ENCODE measurements around the gene CD209. TPM values are rescaled to one million over a fixed set of nuclear protein-coding genes. Genes with fewer than 3 reads are reported as not detected.

The CD209 gene
- total RNA-seq, 1 donor from 2014 or later: not detected

- H3K4me1 Mint-ChIP-seq (ENCODE audit: low read depth): no peaks in the 10 kb centered on the region
- no peak for DNase-seq (ENCODE audit: low spot score)
- H3K36me3 Mint-ChIP-seq (ENCODE audit: low read depth): no peaks in the 10 kb centered on the region
- no peak overlapping the region for H3K27ac Mint-ChIP-seq
- H3K4me3 Mint-ChIP-seq: no peak overlapping the region
- H3K9me3 Mint-ChIP-seq: no peaks in the 10 kb centered on the region
- intact Hi-C loops (cut with micrococcal nuclease): no loop called here
- peaks cover 8% of the 10 kb centered on the region for H3K27me3 Mint-ChIP-seq (ENCODE audit: insufficient read depth)
Measured at GRCh38 chr19:7742575-7742974, 4.8 kb downstream of the CD209 start.

- no peaks in the 10 kb centered on the region for H3K4me1 Mint-ChIP-seq (ENCODE audit: low read depth)
- no peaks in the 10 kb centered on the region for H3K9me3 Mint-ChIP-seq
- intact Hi-C loops (cut with micrococcal nuclease): no loop called here
- DNase-seq (ENCODE audit: low spot score): no peak
- H3K36me3 Mint-ChIP-seq (ENCODE audit: low read depth): no peaks in the 10 kb centered on the region
- no peak overlapping the region for H3K4me3 Mint-ChIP-seq
- no peak overlapping the region for H3K27ac Mint-ChIP-seq
- H3K27me3 Mint-ChIP-seq (ENCODE audit: insufficient read depth): peaks cover 8% of the 10 kb centered on the region
Measured at GRCh38 chr19:7740682-7741054, 6.7 kb downstream of the CD209 start.

- H3K4me3 Mint-ChIP-seq: no peak overlapping the region
- no peak overlapping the region for H3K27ac Mint-ChIP-seq
- no peaks in the 10 kb centered on the region for H3K4me1 Mint-ChIP-seq (ENCODE audit: low read depth)
- no peaks in the 10 kb centered on the region for H3K9me3 Mint-ChIP-seq
- no peak for DNase-seq (ENCODE audit: low spot score)
- intact Hi-C loops (cut with micrococcal nuclease): no loop called here
- peaks cover 9% of the 10 kb centered on the region for H3K27me3 Mint-ChIP-seq (ENCODE audit: insufficient read depth)
- no peaks in the 10 kb centered on the region for H3K36me3 Mint-ChIP-seq (ENCODE audit: low read depth)
Measured at GRCh38 chr19:7739801-7740681, 7.3 kb downstream of the CD209 start.

GRCh38 chr19:7739211-7739755, 8.1 kb downstream of the CD209 start:
- Mint-ChIP-seq H3K27me3 (ENCODE audit: insufficient read depth) (peaks cover 13% of the 10 kb centered on the region), H3K36me3 (ENCODE audit: low read depth) (no peaks in the 10 kb centered on the region), H3K9me3 (no peaks in the 10 kb centered on the region), H3K27ac (no peak overlapping the region), H3K4me3 (no peak overlapping the region), H3K4me1 (ENCODE audit: low read depth) (no peaks in the 10 kb centered on the region)
- intact Hi-C loops (cut with micrococcal nuclease): no loop called here
- no peak for DNase-seq (ENCODE audit: low spot score)

GRCh38 chr19:7738023-7738422, 9.3 kb downstream of the CD209 start:
- peaks cover 13% of the 10 kb centered on the region for H3K27me3 Mint-ChIP-seq (ENCODE audit: insufficient read depth)
- no peak for DNase-seq (ENCODE audit: low spot score)

GRCh38 chr19:7737215-7737614, 10.1 kb downstream of the CD209 start:
- DNase-seq (ENCODE audit: low spot score): no peak
- Mint-ChIP-seq H3K27me3 (ENCODE audit: insufficient read depth) (peaks cover 16% of the 10 kb centered on the region), H3K4me1 (ENCODE audit: low read depth) (no peaks in the 10 kb centered on the region), H3K36me3 (ENCODE audit: low read depth) (no peaks in the 10 kb centered on the region), H3K4me3 (no peak overlapping the region), H3K9me3 (no peaks in the 10 kb centered on the region), H3K27ac (no peak overlapping the region)
- intact Hi-C loops (cut with micrococcal nuclease): no loop called here

More at GRCh38 chr19:7738023-7738422, 9.3 kb downstream of the CD209 start:
- H3K4me1 Mint-ChIP-seq (ENCODE audit: low read depth): no peaks in the 10 kb centered on the region
- no peaks in the 10 kb centered on the region for H3K36me3 Mint-ChIP-seq (ENCODE audit: low read depth)
- no peaks in the 10 kb centered on the region for H3K9me3 Mint-ChIP-seq
- intact Hi-C loops (cut with micrococcal nuclease): no loop called here
- H3K4me3 Mint-ChIP-seq: no peak overlapping the region
- H3K27ac Mint-ChIP-seq: no peak overlapping the region

- no peak overlapping the region for H3K4me3 Mint-ChIP-seq
- H3K27me3 Mint-ChIP-seq (ENCODE audit: insufficient read depth): peaks cover 24% of the 10 kb centered on the region
- intact Hi-C loops (cut with micrococcal nuclease): no loop called here
- H3K4me1 Mint-ChIP-seq (ENCODE audit: low read depth): no peaks in the 10 kb centered on the region
- peak overlapping the region; percentile 58 for H3K27ac Mint-ChIP-seq
- H3K36me3 Mint-ChIP-seq (ENCODE audit: low read depth): no peaks in the 10 kb centered on the region
- no peaks in the 10 kb centered on the region for H3K9me3 Mint-ChIP-seq
- DNase-seq (ENCODE audit: low spot score): no peak
Measured at GRCh38 chr19:7736148-7736547, 11.2 kb downstream of the CD209 start.

GRCh38 chr19:7734220-7735203, 12.8 kb downstream of the CD209 start:
- Mint-ChIP-seq H3K27ac (no peak overlapping the region), H3K4me3 (no peak overlapping the region)

GRCh38 chr19:7733376-7733775, 14.0 kb downstream of the CD209 start:
- H3K36me3 Mint-ChIP-seq (ENCODE audit: low read depth): no peaks in the 10 kb centered on the region
- H3K4me1 Mint-ChIP-seq (ENCODE audit: low read depth): no peaks in the 10 kb centered on the region
- H3K4me3 Mint-ChIP-seq: no peak overlapping the region
- DNase-seq (ENCODE audit: low spot score): no peak
- H3K9me3 Mint-ChIP-seq: no peaks in the 10 kb centered on the region
- intact Hi-C loops (cut with micrococcal nuclease): no loop called here
- H3K27me3 Mint-ChIP-seq (ENCODE audit: insufficient read depth): peaks cover 36% of the 10 kb centered on the region
- H3K27ac Mint-ChIP-seq: no peak overlapping the region

More at GRCh38 chr19:7734220-7735203, 12.8 kb downstream of the CD209 start:
- no peaks in the 10 kb centered on the region for H3K4me1 Mint-ChIP-seq (ENCODE audit: low read depth)
- peaks cover 30% of the 10 kb centered on the region for H3K27me3 Mint-ChIP-seq (ENCODE audit: insufficient read depth)
- no peaks in the 10 kb centered on the region for H3K36me3 Mint-ChIP-seq (ENCODE audit: low read depth)
- no peak for DNase-seq (ENCODE audit: low spot score)
- H3K9me3 Mint-ChIP-seq: no peaks in the 10 kb centered on the region
- intact Hi-C loops (cut with micrococcal nuclease): no loop called here

- H3K4me1 Mint-ChIP-seq (ENCODE audit: low read depth): no peaks in the 10 kb centered on the region
- DNase-seq (ENCODE audit: low spot score): no peak
- H3K9me3 Mint-ChIP-seq: no peaks in the 10 kb centered on the region
- no peak within 1 kb of the TSS for H3K27ac Mint-ChIP-seq
- no peaks in the 10 kb centered on the region for H3K36me3 Mint-ChIP-seq (ENCODE audit: low read depth)
- H3K4me3 Mint-ChIP-seq: no peak within 1 kb of the TSS
- intact Hi-C loops (cut with micrococcal nuclease): no loop called here
- H3K27me3 Mint-ChIP-seq (ENCODE audit: insufficient read depth): peaks cover 44% of the 10 kb centered on the region
Measured at GRCh38 chr19:7732045-7732444, 15.3 kb downstream of the CD209 start, which contains the start of gene CLEC4G. CLEC4G (minus strand) TSS chr19:7732110; CDS start chr19:7732102, 8 bp downstream.

- Mint-ChIP-seq H3K36me3 (ENCODE audit: low read depth) (no peaks in the 10 kb centered on the region), H3K27me3 (ENCODE audit: insufficient read depth) (peaks cover 46% of the 10 kb centered on the region), H3K27ac (no peak overlapping the region), H3K9me3 (no peaks in the 10 kb centered on the region), H3K4me3 (no peak overlapping the region), H3K4me1 (ENCODE audit: low read depth) (no peaks in the 10 kb centered on the region)
- intact Hi-C loops (cut with micrococcal nuclease): no loop called here
- DNase-seq (ENCODE audit: low spot score): no peak
Measured at GRCh38 chr19:7731615-7732014, 15.7 kb downstream of the CD209 start.

GRCh38 chr19:7731218-7731595, 16.1 kb downstream of the CD209 start:
- no peaks in the 10 kb centered on the region for H3K36me3 Mint-ChIP-seq (ENCODE audit: low read depth)
- H3K4me1 Mint-ChIP-seq (ENCODE audit: low read depth): no peaks in the 10 kb centered on the region
- intact Hi-C loops (cut with micrococcal nuclease): no loop called here
- H3K9me3 Mint-ChIP-seq: no peaks in the 10 kb centered on the region
- H3K27ac Mint-ChIP-seq: no peak overlapping the region
- no peak for DNase-seq (ENCODE audit: low spot score)
- no peak overlapping the region for H3K4me3 Mint-ChIP-seq
- H3K27me3 Mint-ChIP-seq (ENCODE audit: insufficient read depth): peaks cover 44% of the 10 kb centered on the region
